Skeletal muscle tissue (tissue), 4 donors: ENCODE data around the gene KCTD7. TPM values are rescaled to one million over a fixed set of nuclear protein-coding genes. Genes with fewer than 3 reads are reported as not detected.
"Not testable (repeated sequence)": the region's sequence is repeated elsewhere in the genome, so short reads cannot be mapped to it uniquely, and the experiment has no call there.

Source experiments
- H3K27ac ChIP-seq: one replicate; pipeline ENCODE4 v1.7.0; 2013; ENCODE audit warnings: mild to moderate bottlenecking, low read depth, low read length, inconsistent platforms
- H3K27me3 ChIP-seq, 3 donors: one replicate each; pipeline ENCODE4 v1.7.0; 2013; ENCODE audit warnings: low read length in 3 of 3; ENCODE audit not compliant: control insufficient read depth in 3 of 3, insufficient read depth in 3 of 3
- H3K36me3 ChIP-seq, 3 donors: one replicate each; pipeline ENCODE4 v1.7.0; 2013; ENCODE audit warnings: low read length in 3 of 3; ENCODE audit not compliant: control insufficient read depth in 3 of 3, insufficient read depth in 3 of 3
- H3K4me1 ChIP-seq, 3 donors: one replicate each; pipeline ENCODE4 v1.7.0; 2013; ENCODE audit warnings: low read length in 3 of 3, mild to moderate bottlenecking in 3 of 3; ENCODE audit not compliant: control insufficient read depth in 3 of 3, insufficient read depth in 3 of 3
- H3K4me3 ChIP-seq, 3 donors: one replicate each; pipeline ENCODE4 v1.7.0; 2013; ENCODE audit warnings: low read length in 3 of 3
- H3K9ac ChIP-seq, 3 donors: one replicate each; pipeline ENCODE4 v1.7.0; 2013; ENCODE audit warnings: low read length in 3 of 3, mild to moderate bottlenecking in 3 of 3, moderate library complexity in 2 of 3, low read depth in 1 of 3
- H3K9me3 ChIP-seq, 3 donors: one replicate each; pipeline ENCODE4 v1.7.0; 2013; ENCODE audit warnings: low read length in 3 of 3; ENCODE audit not compliant: control insufficient read depth in 3 of 3
- total RNA-seq: library from RNA; depleted of rRNA; stranded (reverse); fragments of >200 nt; gene quantifications from one replicate; pipeline ENCODE4 v1.2.3, GENCODE V29; 2014
- donor health status: Osteomylitis.

KCTD7 gene
- total RNA-seq, 1 donor from 2014 or later: 9.4 TPM

GRCh38 chr7:66631471-66631870 lies 2.8 kb downstream of the KCTD7 start:
- Histone ChIP-seq H3K9ac (no peak overlapping the region), H3K4me1 (peaks cover 14 to 15% (median 15%) of the 10 kb centered on the region in 3 donors), H3K9me3 (no peaks in the 10 kb centered on the region), H3K36me3 (peaks cover 7 to 14% (median 10%) of the 10 kb centered on the region in 3 donors), H3K4me3 (no peak overlapping the region), H3K27me3 (no peaks in the 10 kb centered on the region), H3K27ac (no peak overlapping the region)

- peaks cover 4 to 10% (median 5%) of the 10 kb centered on the region in 3 donors for H3K4me1 ChIP-seq
- no peak overlapping the region for H3K9ac ChIP-seq
- peaks cover 26 to 38% (median 36%) of the 10 kb centered on the region in 3 donors for H3K36me3 ChIP-seq
- H3K27me3 ChIP-seq: no peaks in the 10 kb centered on the region
- H3K4me3 ChIP-seq: no peak overlapping the region
- H3K27ac ChIP-seq: no peak overlapping the region
- no peaks in the 10 kb centered on the region for H3K9me3 ChIP-seq
These were observed 6.1 kb downstream of the KCTD7 start for GRCh38 chr7:66634816-66635215.

- not testable (repeated sequence) for H3K27ac ChIP-seq, H3K4me3 ChIP-seq, H3K9ac ChIP-seq, H3K4me1 ChIP-seq, H3K9me3 ChIP-seq, H3K27me3 ChIP-seq
- peaks cover 31 to 44% (median 42%) of the 10 kb centered on the region in 3 donors for H3K36me3 ChIP-seq
These were observed 6.8 kb downstream of the KCTD7 start for GRCh38 chr7:66635322-66635981.

GRCh38 chr7:66635982-66636546 lies 7.4 kb downstream of the KCTD7 start:
- not testable (repeated sequence) for H3K27me3 ChIP-seq, H3K4me1 ChIP-seq, H3K4me3 ChIP-seq, H3K9me3 ChIP-seq, H3K27ac ChIP-seq, H3K9ac ChIP-seq
- peaks cover 31 to 48% (median 47%) of the 10 kb centered on the region in 3 donors for H3K36me3 ChIP-seq

GRCh38 chr7:66638309-66639099 lies 9.8 kb downstream of the KCTD7 start:
- Histone ChIP-seq H3K9me3 (no peaks in the 10 kb centered on the region), H3K4me1 (peaks cover 5 to 8% (median 6%) of the 10 kb centered on the region in 3 donors), H3K36me3 (peaks cover 34 to 69% (median 65%) of the 10 kb centered on the region in 3 donors), H3K27me3 (no peaks in the 10 kb centered on the region), H3K4me3 (no peak overlapping the region), H3K27ac (no peak overlapping the region), H3K9ac (no peak overlapping the region)

- peaks cover 31 to 71% (median 69%) of the 10 kb centered on the region in 3 donors for H3K36me3 ChIP-seq
These were observed 11.1 kb downstream of the KCTD7 start for GRCh38 chr7:66639773-66640172.

GRCh38 chr7:66640802-66641525 lies 12.3 kb downstream of the KCTD7 start:
- peaks cover 33 to 74% (median 68%) of the 10 kb centered on the region in 3 donors for H3K36me3 ChIP-seq
- H3K9me3 ChIP-seq: no peaks in the 10 kb centered on the region
- no peak overlapping the region for H3K4me3 ChIP-seq
- no peaks in the 10 kb centered on the region for H3K27me3 ChIP-seq
- no peak overlapping the region for H3K27ac ChIP-seq
- H3K4me1 ChIP-seq: peaks cover 5 to 8% (median 6%) of the 10 kb centered on the region in 3 donors
- no peak overlapping the region for H3K9ac ChIP-seq

More at GRCh38 chr7:66639773-66640172, 11.1 kb downstream of the KCTD7 start:
- no peaks in the 10 kb centered on the region for H3K9me3 ChIP-seq
- no peak overlapping the region for H3K9ac ChIP-seq
- H3K27me3 ChIP-seq: no peaks in the 10 kb centered on the region
- no peak overlapping the region for H3K4me3 ChIP-seq
- peaks cover 5 to 8% (median 6%) of the 10 kb centered on the region in 3 donors for H3K4me1 ChIP-seq
- H3K27ac ChIP-seq: no peak overlapping the region

GRCh38 chr7:66641526-66641871 lies 12.8 kb downstream of the KCTD7 start:
- Histone ChIP-seq H3K9ac (no peak overlapping the region), H3K27ac (no peak overlapping the region), H3K36me3 (peaks cover 33 to 74% (median 66%) of the 10 kb centered on the region in 3 donors)

GRCh38 chr7:66642186-66642585 lies 13.5 kb downstream of the KCTD7 start:
- H3K4me1 ChIP-seq: peaks cover 5 to 8% (median 6%) of the 10 kb centered on the region in 3 donors
- no peak overlapping the region for H3K9ac ChIP-seq
- no peaks in the 10 kb centered on the region for H3K9me3 ChIP-seq
- no peaks in the 10 kb centered on the region for H3K27me3 ChIP-seq
- peaks cover 33 to 71% (median 68%) of the 10 kb centered on the region in 3 donors for H3K36me3 ChIP-seq
- no peak overlapping the region for H3K4me3 ChIP-seq
- no peak overlapping the region for H3K27ac ChIP-seq

More at GRCh38 chr7:66641526-66641871, 12.8 kb downstream of the KCTD7 start:
- Histone ChIP-seq H3K4me3 (no peak overlapping the region), H3K27me3 (no peaks in the 10 kb centered on the region), H3K4me1 (peaks cover 5 to 8% (median 6%) of the 10 kb centered on the region in 3 donors), H3K9me3 (no peaks in the 10 kb centered on the region)
